ENCODE results near the gene ACYP2.

ACYP2 gene

DNA sequence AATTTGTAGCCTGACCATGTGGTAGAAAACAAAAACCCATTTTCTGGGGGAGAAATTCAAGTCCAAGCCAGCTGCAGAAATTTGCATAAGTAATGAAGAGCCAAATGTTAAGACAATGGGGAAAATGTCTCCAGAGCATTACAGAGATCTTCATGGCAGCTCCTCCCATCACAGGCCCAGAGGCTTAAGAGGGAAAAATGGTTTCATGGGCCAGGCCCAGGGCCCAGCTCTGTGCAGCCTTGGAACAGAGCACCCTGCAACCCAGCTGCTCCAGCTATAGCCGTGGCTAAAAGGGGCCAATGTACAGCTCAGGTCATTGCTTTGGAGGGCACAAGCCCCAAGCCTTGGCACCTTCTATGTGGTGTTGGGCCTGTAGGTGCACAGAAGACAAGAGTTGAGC lies 209.7 kb downstream of the ACYP2 start:
- no peaks in the 10 kb centered on the region for H3K79me2 ChIP-seq (ENCODE audit: insufficient read depth, low read depth)
- no peak overlapping the region for H3K9ac ChIP-seq
- no peaks in the 10 kb centered on the region for H3K36me3 ChIP-seq (ENCODE audit: insufficient read depth)
- H3K27ac ChIP-seq = no peak overlapping the region
- no peak overlapping the region for H3K4me3 ChIP-seq (IDR thresholded peaks at IDR 0.05; ENCODE audit: insufficient read depth, low read depth, low read length)
- H2AFZ ChIP-seq (ENCODE audit: low read depth) = no peak overlapping the region
- H3K27me3 ChIP-seq (ENCODE audit: insufficient read depth, low read depth) = no peaks in the 10 kb centered on the region
- H3K4me2 ChIP-seq = no peak overlapping the region
- H3K4me1 ChIP-seq (ENCODE audit: low read depth, poor library complexity, severe bottlenecking) = peaks cover 5% of the 10 kb centered on the region
- H4K20me1 ChIP-seq (ENCODE audit: insufficient read depth) = no peaks in the 10 kb centered on the region
- TF ChIP-seq, protein P1, sequence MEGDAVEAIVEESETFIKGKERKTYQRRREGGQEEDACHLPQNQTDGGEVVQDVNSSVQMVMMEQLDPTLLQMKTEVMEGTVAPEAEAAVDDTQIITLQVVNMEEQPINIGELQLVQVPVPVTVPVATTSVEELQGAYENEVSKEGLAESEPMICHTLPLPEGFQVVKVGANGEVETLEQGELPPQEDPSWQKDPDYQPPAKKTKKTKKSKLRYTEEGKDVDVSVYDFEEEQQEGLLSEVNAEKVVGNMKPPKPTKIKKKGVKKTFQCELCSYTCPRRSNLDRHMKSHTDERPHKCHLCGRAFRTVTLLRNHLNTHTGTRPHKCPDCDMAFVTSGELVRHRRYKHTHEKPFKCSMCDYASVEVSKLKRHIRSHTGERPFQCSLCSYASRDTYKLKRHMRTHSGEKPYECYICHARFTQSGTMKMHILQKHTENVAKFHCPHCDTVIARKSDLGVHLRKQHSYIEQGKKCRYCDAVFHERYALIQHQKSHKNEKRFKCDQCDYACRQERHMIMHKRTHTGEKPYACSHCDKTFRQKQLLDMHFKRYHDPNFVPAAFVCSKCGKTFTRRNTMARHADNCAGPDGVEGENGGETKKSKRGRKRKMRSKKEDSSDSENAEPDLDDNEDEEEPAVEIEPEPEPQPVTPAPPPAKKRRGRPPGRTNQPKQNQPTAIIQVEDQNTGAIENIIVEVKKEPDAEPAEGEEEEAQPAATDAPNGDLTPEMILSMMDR (conservative IDR thresholded peaks at IDR 0.05; ENCODE audit: low read depth, low read length) = no peak

DNA sequence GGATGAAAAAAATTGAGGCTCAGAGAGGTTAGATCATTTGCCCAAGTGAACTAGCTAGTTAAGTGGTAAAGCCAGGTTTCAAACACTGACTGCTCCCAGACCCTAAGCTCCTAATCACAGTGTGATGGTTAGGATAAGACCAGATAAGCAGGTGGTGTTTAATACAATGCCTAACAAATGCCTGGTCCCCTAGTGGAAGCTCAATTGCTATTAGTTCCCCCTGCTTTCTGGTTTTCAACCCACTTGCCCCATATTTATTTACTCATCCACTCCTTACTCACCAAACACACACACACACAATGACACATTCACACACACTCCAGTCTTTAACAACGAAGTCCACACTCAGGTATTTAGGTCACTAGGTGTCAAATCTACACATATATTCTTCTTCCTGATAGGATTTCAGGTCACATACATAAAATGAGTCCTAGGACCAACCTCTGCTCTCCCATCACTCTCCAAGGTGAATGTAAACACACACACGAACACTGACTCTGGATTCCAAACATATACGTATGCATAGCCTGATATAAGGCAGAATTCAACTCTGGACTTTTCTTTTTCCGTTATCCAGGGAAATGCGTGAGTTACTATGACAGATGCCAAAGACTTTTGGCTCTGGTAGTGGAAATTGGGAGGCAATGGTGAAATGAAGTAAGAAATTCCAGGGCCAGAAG lies 214.2 kb downstream of the ACYP2 start:
- Histone ChIP-seq H2AFZ (ENCODE audit: low read depth) (peak overlapping the region; percentile 97), H4K20me1 (ENCODE audit: insufficient read depth) (no peaks in the 10 kb centered on the region), H3K27me3 (ENCODE audit: insufficient read depth, low read depth) (no peaks in the 10 kb centered on the region), H3K79me2 (ENCODE audit: insufficient read depth, low read depth) (no peaks in the 10 kb centered on the region), H3K9ac (no peak overlapping the region), H3K27ac (no peak overlapping the region), H3K4me2 (peak overlapping the region; percentile 92), H3K36me3 (ENCODE audit: insufficient read depth) (no peaks in the 10 kb centered on the region), H3K4me1 (ENCODE audit: low read depth, poor library complexity, severe bottlenecking) (peaks cover 17% of the 10 kb centered on the region), H3K4me3 (IDR thresholded peaks at IDR 0.05; ENCODE audit: insufficient read depth, low read depth, low read length) (no peak overlapping the region)
- TF ChIP-seq, protein P1 (conservative IDR thresholded peaks at IDR 0.05; ENCODE audit: low read depth, low read length) = no peak

DNA sequence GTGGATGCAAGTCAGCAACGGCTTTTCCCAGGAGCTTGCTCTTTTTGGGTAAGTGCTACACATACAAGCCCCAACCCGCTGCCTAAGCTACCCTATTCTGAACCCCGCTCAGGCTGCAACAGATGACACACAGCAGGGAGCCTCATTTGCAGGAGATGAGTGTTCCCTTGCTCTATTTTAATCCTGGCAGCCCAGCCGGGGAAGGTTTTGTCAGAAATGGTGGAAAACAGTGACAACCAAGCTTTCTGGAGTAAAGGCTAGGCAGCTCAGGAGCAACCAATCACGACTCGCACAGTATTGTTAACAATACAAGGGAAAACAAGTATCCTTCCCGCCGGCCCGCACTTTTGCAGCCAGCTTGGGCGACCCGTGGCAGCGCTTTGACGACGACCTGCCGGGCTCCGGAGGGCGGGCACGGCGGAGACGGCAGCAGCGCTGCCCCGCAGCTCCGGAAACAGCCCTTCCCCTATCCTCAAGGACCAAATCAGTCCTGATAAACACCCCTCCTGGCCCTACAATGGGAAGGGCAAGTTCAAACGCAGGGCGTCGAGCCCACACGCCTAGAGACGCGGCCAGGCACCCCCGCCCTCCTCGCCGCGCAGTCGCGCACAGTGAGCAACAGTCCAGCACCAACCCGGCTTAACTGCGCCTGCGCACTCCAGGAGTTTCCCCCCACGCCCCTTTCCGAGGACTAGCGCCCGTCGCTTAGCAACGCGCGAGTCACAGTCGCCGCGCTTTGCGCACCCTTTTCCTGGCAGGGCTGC lies 214.9 kb downstream of the ACYP2 start:
- no peaks in the 10 kb centered on the region for H4K20me1 ChIP-seq (ENCODE audit: insufficient read depth)
- peak overlapping the region; percentile 92 for H3K4me2 ChIP-seq
- H3K79me2 ChIP-seq (ENCODE audit: insufficient read depth, low read depth) = no peaks in the 10 kb centered on the region
- H3K4me1 ChIP-seq (ENCODE audit: low read depth, poor library complexity, severe bottlenecking) = peaks cover 17% of the 10 kb centered on the region
- H3K27ac ChIP-seq = no peak overlapping the region
- H2AFZ ChIP-seq (ENCODE audit: low read depth) = peak overlapping the region; percentile 97
- no peaks in the 10 kb centered on the region for H3K36me3 ChIP-seq (ENCODE audit: insufficient read depth)
- TF ChIP-seq, protein P1 (conservative IDR thresholded peaks at IDR 0.05; ENCODE audit: low read depth, low read length) = no peak
- H3K9ac ChIP-seq = peak overlapping the region; percentile 33; the same call in 1 of the 2 replicates
- H3K4me3 ChIP-seq (IDR thresholded peaks at IDR 0.05; ENCODE audit: insufficient read depth, low read depth, low read length) = peak overlapping the region; percentile 94
- no peaks in the 10 kb centered on the region for H3K27me3 ChIP-seq (ENCODE audit: insufficient read depth, low read depth)

DNA sequence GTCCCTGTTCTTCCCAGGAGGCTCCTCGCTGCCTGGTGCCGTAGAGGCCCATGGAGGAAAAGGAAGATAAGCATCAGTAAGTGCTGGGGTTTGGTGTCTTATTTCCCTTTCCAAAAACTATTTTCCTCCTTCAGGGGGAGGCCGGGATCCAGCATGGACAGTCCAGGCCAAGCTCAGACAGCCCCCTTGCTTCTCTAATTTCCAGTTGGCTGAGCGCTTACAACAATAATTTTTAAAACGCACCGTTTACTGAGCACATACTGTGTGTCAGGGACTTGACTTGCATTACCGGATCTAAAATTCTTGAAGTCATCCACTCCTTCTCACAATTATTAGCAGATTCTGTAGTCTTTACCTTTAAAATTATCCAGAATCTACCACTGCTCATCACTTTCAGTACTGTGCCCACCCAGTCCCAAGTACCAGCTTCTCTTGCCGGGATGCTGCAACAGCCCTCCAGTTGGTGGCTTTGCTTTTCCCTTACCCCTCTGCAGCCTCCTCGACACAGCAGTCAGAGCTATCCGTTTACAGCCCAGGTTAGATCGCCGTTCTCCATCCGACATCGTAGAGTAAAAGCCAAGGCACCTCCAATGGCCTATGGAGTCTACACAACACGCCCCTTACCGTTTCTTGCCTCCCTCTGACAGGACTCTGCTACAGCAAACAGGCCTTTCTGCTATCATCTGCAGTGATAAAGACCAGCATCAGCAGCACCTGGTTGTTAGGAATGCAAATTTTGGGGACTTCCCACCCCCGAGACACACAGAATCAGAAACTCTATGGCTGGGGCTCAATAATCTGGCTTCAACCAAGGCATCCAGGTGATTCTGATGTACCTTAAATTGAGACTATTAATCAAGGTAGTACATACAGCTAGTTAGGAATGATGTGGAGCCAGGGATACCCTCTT lies 215.8 kb downstream of the ACYP2 start:
- H3K4me1 ChIP-seq (ENCODE audit: low read depth, poor library complexity, severe bottlenecking) = peaks cover 17% of the 10 kb centered on the region
- TF ChIP-seq, protein P1 (conservative IDR thresholded peaks at IDR 0.05; ENCODE audit: low read depth, low read length) = no peak
- peak overlapping the region; percentile 92 for H3K4me2 ChIP-seq
- no peaks in the 10 kb centered on the region for H3K36me3 ChIP-seq (ENCODE audit: insufficient read depth)
- peak overlapping the region; percentile 97 for H2AFZ ChIP-seq (ENCODE audit: low read depth)
- no peaks in the 10 kb centered on the region for H3K27me3 ChIP-seq (ENCODE audit: insufficient read depth, low read depth)
- H4K20me1 ChIP-seq (ENCODE audit: insufficient read depth) = no peaks in the 10 kb centered on the region
- no peak overlapping the region for H3K4me3 ChIP-seq (IDR thresholded peaks at IDR 0.05; ENCODE audit: insufficient read depth, low read depth, low read length)
- no peak overlapping the region for H3K27ac ChIP-seq
- peak overlapping the region; percentile 33; the same call in 1 of the 2 replicates for H3K9ac ChIP-seq
- H3K79me2 ChIP-seq (ENCODE audit: insufficient read depth, low read depth) = no peaks in the 10 kb centered on the region
